CD4-positive, alpha-beta memory T cell (primary cell): Measurements from ENCODE around the gene IFI6. TPM values are rescaled to one million over a fixed set of nuclear protein-coding genes. Genes with fewer than 3 reads are reported as not detected.
A peak's percentile ranks its signal among the peaks of the same experiment; 100 is the strongest.

Source experiments
- CTCF ChIA-PET: fragments of 350-600 bp; sonication (Branson Sonifier 250); formaldehyde crosslinking; loops from one replicate; lab custom pipeline; 2021; ENCODE audit warnings: inconsistent platforms; ENCODE audit not compliant: partially characterized antibody; lab: Charles Lee
- POLR2A ChIA-PET: fragments of 350-600 bp; sonication (Branson Sonifier 250); formaldehyde crosslinking; loops from one replicate; lab custom pipeline; 2021; ENCODE audit not compliant: partially characterized antibody; lab: Charles Lee
- DNase-seq, 5 donors: peaks; one replicate each; pipeline versions ENCODE4 v3.0.0 to v3.0.0-alpha.2; 2020 to 2022; ENCODE audit warnings: mixed read lengths in 1 of 5
- H3K27ac ChIP-seq: one replicate; pipeline ENCODE4 v1.7.0; 2013; ENCODE audit warnings: low read depth, low read length
- H3K27me3 ChIP-seq: 2 replicates; pipeline ENCODE4 v1.7.0; 2013; ENCODE audit warnings: mild to moderate bottlenecking, low read length, moderate library complexity; ENCODE audit not compliant: insufficient read depth
- H3K36me3 ChIP-seq: 2 replicates; pipeline ENCODE4 v1.7.0; 2013; ENCODE audit warnings: mild to moderate bottlenecking, low read length, moderate library complexity; ENCODE audit not compliant: insufficient read depth
- H3K4me1 ChIP-seq: 2 replicates; pipeline ENCODE4 v1.7.0; 2013; ENCODE audit warnings: mild to moderate bottlenecking, low read length, moderate library complexity; ENCODE audit not compliant: insufficient read depth
- H3K4me3 ChIP-seq, 2 donors: one replicate each; pipeline ENCODE4 v1.7.0; 2013; ENCODE audit warnings: low read length in 2 of 2, mild to moderate bottlenecking in 1 of 2
- H3K9me3 ChIP-seq, 2 donors: one replicate each; pipeline ENCODE4 v1.7.0; 2013; ENCODE audit warnings: low read length in 2 of 2, control low read depth in 1 of 2; ENCODE audit not compliant: control insufficient read depth in 1 of 2
- H3K27ac Mint-ChIP-seq, 7 donors: one replicate each; pipeline ENCODE4 v1.8.0; 2020 to 2021; ENCODE audit warnings: mixed read lengths in 7 of 7, mild to moderate bottlenecking in 6 of 7, inconsistent platforms in 3 of 7, moderate library complexity in 3 of 7
- H3K27me3 Mint-ChIP-seq, 2 donors: one replicate each; pipeline ENCODE4 v1.8.0; 2020 to 2021; ENCODE audit warnings: mixed read lengths in 2 of 2
- H3K36me3 Mint-ChIP-seq, 2 donors: one replicate each; pipeline ENCODE4 v1.8.0; 2020 to 2021; ENCODE audit warnings: mixed read lengths in 2 of 2, inconsistent platforms in 1 of 2, mild to moderate bottlenecking in 1 of 2
- H3K4me1 Mint-ChIP-seq, 4 donors: one replicate each; pipeline ENCODE4 v1.8.0; 2020 to 2021; ENCODE audit warnings: mixed read lengths in 4 of 4, mild to moderate bottlenecking in 1 of 4
- H3K4me3 Mint-ChIP-seq, 8 donors: one replicate each; pipeline ENCODE4 v1.8.0; 2020 to 2021; ENCODE audit warnings: mixed read lengths in 8 of 8, mild to moderate bottlenecking in 7 of 8, moderate library complexity in 6 of 8, inconsistent platforms in 3 of 8
- H3K9me3 Mint-ChIP-seq, 8 donors: one replicate each; pipeline ENCODE4 v1.8.0; 2020 to 2021; ENCODE audit warnings: mixed read lengths in 8 of 8, mild to moderate bottlenecking in 5 of 8, inconsistent platforms in 3 of 8, moderate library complexity in 1 of 8
- intact Hi-C: fragments of 100-400 bp; cut with micrococcal nuclease; formaldehyde crosslinking; loops from one replicate; pipeline ENCODE4 v1.15.1; 2023
- polyA plus RNA-seq, 2 donors: library from polyadenylated mRNA; unstranded; fragments of 300-500 nt; fragmentation: Illumina TruSeq; gene quantifications; one replicate each; pipeline ENCODE4 v1.2.3, GENCODE V29; 2021
- total RNA-seq, 2 experiments: library from RNA; stranded (reverse); gene quantifications; one replicate each; pipeline ENCODE4 v1.2.3, GENCODE V29; 2021

Gene IFI6
- total and polyA plus RNA-seq, 4 experiments from 2014 or later, result 23.0 to 139 (median 43.2) TPM

DNA sequence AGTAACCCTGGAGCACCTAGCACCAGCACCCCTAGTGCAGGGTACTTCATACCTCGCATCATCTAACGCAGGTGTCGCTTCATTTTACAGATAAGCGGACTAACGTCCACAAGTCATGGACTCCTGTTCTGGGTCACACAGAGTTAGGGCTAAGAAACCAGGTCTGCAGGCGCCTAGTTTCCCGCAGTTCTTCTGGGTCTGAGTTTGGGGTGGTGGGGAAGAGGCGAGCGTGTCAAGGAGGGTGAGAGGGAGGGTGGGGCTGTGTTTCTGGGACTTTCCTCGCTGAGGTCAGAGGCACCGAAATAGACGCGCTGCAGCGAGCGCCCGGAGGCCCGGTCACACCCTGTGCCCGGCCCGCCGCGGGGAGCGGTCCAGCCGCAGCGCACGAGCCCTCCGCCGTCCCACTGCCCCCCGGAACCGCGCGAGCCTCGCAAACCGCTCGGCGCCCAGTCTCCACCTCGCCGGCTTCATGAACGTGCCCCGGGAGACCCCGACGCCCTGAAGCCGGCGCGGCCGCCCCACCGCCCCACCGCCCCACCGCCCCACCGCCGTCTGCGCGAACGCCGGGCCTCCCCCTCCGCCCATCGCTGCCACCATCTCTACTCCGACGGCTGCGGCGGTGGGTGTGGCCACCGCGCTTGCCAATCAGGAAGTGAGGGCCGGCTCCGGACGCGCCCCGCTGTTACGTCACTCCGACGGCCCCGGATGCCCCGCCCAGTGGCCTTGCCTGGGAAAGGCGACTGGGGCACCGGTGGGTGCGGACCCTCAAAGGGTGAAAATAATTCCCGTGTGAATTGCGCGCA lies 12.3 kb downstream of the IFI6 start:
- H3K4me1 ChIP-seq, result peaks cover 50% of the 10 kb centered on the region
- ChIA-PET POLR2A (interaction anchor here (0.9 to 6.9 kb wide), 13 partner anchors 10 to 137 kb away, joined by 3 to 237 read pairs (median 6); partner anchors contain the start of genes AHDC1 and IFI6), CTCF (interaction anchor here (0.8 to 13.1 kb wide), 6 partner anchors 10 to 53 kb away, joined by 5 to 550 read pairs (median 6); partner anchors contain the start of gene AHDC1)
- H3K4me3 ChIP-seq, result peak overlapping the region in 1 of 2 donors; percentile 57
- H3K9me3 Mint-ChIP-seq, result peaks cover 0 to 2% (median 0%) of the 10 kb centered on the region in 8 donors
- H3K36me3 ChIP-seq, result no peaks in the 10 kb centered on the region
- peaks cover 41 to 54% (median 47%) of the 10 kb centered on the region in 4 donors for H3K4me1 Mint-ChIP-seq
- peaks cover 0 to 7% of the 10 kb centered on the region in 2 donors for H3K36me3 Mint-ChIP-seq
- intact Hi-C loops, result no loop called here
- H3K27ac Mint-ChIP-seq, result peak overlapping the region; percentile 95 to 100 (median 99)
- no peaks in the 10 kb centered on the region for H3K27me3 Mint-ChIP-seq
- H3K9me3 ChIP-seq, result no peaks in the 10 kb centered on the region
- no peaks in the 10 kb centered on the region for H3K27me3 ChIP-seq
- DNase-seq, result peak; percentile 82 to 92 (median 85)
- H3K4me3 Mint-ChIP-seq, result peak overlapping the region; percentile 87 to 97 (median 90)
- peak overlapping the region; percentile 82 for H3K27ac ChIP-seq

DNA sequence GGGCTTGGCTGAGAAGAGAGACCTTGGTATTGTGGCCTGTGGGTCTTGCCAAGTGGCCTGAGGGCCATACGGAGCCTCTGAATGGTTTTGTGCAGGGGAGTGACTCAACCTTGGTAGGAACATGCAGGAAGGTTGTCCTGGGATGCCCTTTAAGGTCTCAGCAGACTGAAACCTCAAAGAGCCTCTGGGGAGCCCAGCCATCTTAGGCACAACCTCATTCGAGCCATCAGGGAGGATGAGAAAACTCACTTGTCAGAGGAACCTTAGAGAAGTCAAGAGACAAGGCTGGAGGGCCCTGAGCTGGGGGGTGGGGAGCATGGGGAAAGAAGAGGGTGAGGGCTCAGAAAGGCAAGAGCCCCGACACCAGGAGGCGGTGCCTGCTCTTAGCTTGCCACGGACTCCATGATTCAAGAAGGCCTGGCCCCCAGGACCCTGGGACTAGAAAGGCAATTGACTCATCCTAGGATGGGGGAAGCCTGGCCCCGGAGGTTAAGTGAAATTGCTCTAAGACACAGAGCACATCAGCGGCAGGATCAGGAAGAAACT lies 13.0 kb downstream of the IFI6 start:
- intact Hi-C loops, result no loop called here

DNA sequence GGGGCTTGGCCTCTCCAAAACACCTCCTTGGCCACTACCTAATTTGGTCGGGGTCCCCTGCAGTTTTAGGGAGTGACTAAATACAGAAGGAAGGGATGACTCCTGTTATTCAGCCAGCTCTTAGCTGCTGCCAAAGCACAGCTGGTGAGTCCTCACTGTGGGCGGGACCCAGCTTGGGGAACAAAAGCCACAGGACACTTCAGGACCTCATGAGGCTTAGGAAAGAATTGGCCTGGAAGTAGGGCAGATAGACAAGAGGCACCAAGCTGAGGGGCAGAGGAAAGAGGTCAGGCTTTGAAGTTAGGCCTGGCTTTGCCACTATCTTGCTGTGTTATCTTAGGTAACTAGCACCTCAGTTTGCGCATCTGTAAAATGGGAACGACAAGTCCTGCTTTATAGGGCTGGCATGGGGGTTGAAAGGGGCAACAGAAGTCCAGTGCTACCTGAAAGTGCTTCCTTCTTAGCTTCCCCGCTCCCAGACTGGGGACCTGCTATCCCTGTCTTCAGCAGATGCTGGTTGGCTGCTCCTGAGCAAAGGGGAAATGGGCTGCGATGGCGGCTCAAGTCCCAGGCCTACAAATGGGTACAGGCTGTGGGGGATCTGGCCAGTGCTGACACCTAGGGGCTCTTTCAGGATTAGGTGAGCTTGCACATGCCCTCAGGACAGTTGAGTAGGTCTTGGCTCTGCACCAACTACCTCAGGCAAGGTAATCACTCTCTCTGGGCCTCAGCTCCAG lies 15.7 kb downstream of the IFI6 start:
- no peak overlapping the region for H3K4me3 ChIP-seq
- no peaks in the 10 kb centered on the region for H3K27me3 Mint-ChIP-seq
- H3K36me3 Mint-ChIP-seq, result peaks cover 0 to 5% of the 10 kb centered on the region in 2 donors
- CTCF ChIA-PET, result interaction anchor here (0.6 to 1.7 kb wide), 4 partner anchors 13 to 147 kb away, joined by 3 to 6 read pairs (median 4); no protein-coding TSS in a partner anchor
- no peaks in the 10 kb centered on the region for H3K27me3 ChIP-seq
- no peaks in the 10 kb centered on the region for H3K36me3 ChIP-seq
- intact Hi-C loops, result no loop called here
- peaks cover 0 to under 1% (median 0%) of the 10 kb centered on the region in 8 donors for H3K9me3 Mint-ChIP-seq
- POLR2A ChIA-PET, result interaction anchor here (1.8 kb wide), 1 partner anchor 38 kb away, joined by 5 read pairs; no protein-coding TSS in a partner anchor
- H3K4me3 Mint-ChIP-seq, result no peak overlapping the region
- peak overlapping the region in 4 of 7 donors; percentile 43 to 72 (median 51) for H3K27ac Mint-ChIP-seq
- peaks cover 24 to 34% (median 29%) of the 10 kb centered on the region in 4 donors for H3K4me1 Mint-ChIP-seq
- H3K9me3 ChIP-seq, result no peaks in the 10 kb centered on the region
- H3K4me1 ChIP-seq, result peaks cover 26% of the 10 kb centered on the region
- H3K27ac ChIP-seq, result no peak overlapping the region
- DNase-seq, result no peak

More for the DNA sequence above, 13.0 kb downstream of the IFI6 start:
- ChIA-PET POLR2A (interaction anchor here (0.9 to 1.9 kb wide), 7 partner anchors 9 to 102 kb away, joined by 3 to 7 read pairs (median 4); partner anchors contain the start of gene IFI6), CTCF (interaction anchor here (0.6 to 1.6 kb wide), 5 partner anchors 10 to 53 kb away, joined by 3 to 6 read pairs (median 5); no protein-coding TSS in a partner anchor)
- DNase-seq, result peak in 1 of 5 donors; percentile 57
- peaks cover 0 to 7% of the 10 kb centered on the region in 2 donors for H3K36me3 Mint-ChIP-seq
- peak overlapping the region; percentile 81 to 92 (median 86) for H3K4me3 Mint-ChIP-seq
- Histone ChIP-seq H3K4me1 (peaks cover 50% of the 10 kb centered on the region), H3K36me3 (no peaks in the 10 kb centered on the region), H3K9me3 (no peaks in the 10 kb centered on the region), H3K27ac (peak overlapping the region; percentile 82), H3K27me3 (no peaks in the 10 kb centered on the region), H3K4me3 (peak overlapping the region in 1 of 2 donors; percentile 57)
- no peaks in the 10 kb centered on the region for H3K27me3 Mint-ChIP-seq
- peaks cover 0 to 2% (median 0%) of the 10 kb centered on the region in 8 donors for H3K9me3 Mint-ChIP-seq
- H3K27ac Mint-ChIP-seq, result peak overlapping the region; percentile 95 to 99 (median 98)
- peaks cover 41 to 54% (median 47%) of the 10 kb centered on the region in 4 donors for H3K4me1 Mint-ChIP-seq

- no peaks in the 10 kb centered on the region for H3K27me3 ChIP-seq
- Mint-ChIP-seq H3K27me3 (no peaks in the 10 kb centered on the region), H3K27ac (peak overlapping the region; percentile 22 to 92 (median 75)), H3K9me3 (no peaks in the 10 kb centered on the region), H3K4me3 (peak overlapping the region in 1 of 8 donors; percentile 57), H3K4me1 (peaks cover 19 to 29% (median 24%) of the 10 kb centered on the region in 4 donors), H3K36me3 (peaks cover 0 to 5% of the 10 kb centered on the region in 2 donors)
- DNase-seq, result no peak
- intact Hi-C loops, result no loop called here
- ChIA-PET CTCF (interaction anchor here (1.6 to 1.7 kb wide), 2 partner anchors 47 to 49 kb away, joined by 4 to 6 read pairs; no protein-coding TSS in a partner anchor), POLR2A (no interaction called here)
- no peaks in the 10 kb centered on the region for H3K36me3 ChIP-seq
- no peak overlapping the region for H3K4me3 ChIP-seq
- no peaks in the 10 kb centered on the region for H3K9me3 ChIP-seq
- H3K4me1 ChIP-seq, result peaks cover 22% of the 10 kb centered on the region
- no peak overlapping the region for H3K27ac ChIP-seq
Measured at GRCh38 chr1:27655151-27655937, 16.6 kb downstream of the IFI6 start.

DNA sequence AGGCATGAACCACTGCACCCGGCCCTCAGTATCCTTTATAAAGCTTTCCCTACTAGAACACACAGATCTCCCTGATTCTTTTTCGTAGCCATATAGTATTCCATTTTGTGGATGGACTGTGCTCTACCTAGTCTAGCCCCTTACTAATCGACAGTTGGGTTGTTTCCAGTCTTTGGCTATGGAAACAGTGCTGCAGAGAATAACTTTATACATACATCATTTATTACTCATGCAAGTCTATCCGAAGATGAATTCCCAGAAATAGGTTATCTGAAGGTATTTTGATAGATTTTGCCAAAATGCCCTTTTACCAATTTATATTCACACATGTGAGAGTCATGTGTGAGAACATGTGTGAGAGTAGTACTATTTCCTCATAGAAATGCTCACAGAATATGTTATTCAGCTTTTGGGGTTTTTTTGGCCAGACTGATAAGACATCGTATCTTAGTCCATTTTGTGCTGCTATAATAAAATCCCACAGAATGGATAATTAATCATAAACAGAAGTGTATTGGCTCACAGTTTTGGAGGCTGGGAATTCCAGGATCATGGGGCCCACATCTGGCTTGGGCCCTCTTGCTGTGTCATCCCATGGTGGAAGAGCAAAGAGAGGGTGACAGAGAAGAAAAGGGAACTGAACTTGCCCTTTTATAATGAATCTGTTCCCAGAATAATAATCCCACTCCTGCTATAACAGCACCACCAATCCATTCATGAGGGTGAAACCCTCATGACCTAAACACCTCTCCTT lies 19.7 kb downstream of the IFI6 start:
- intact Hi-C loops, result no loop called here
- H3K9me3 Mint-ChIP-seq, result no peaks in the 10 kb centered on the region
- DNase-seq, result no peak
- H3K4me3 ChIP-seq, result no peak overlapping the region
- CTCF ChIA-PET, result interaction anchor here (1.7 kb wide), 1 partner anchor 10 kb away, joined by 5 read pairs; no protein-coding TSS in a partner anchor
- H3K27me3 ChIP-seq, result no peaks in the 10 kb centered on the region
- peak overlapping the region in 1 of 7 donors; percentile 15 for H3K27ac Mint-ChIP-seq
- H3K36me3 ChIP-seq, result no peaks in the 10 kb centered on the region
- H3K4me3 Mint-ChIP-seq, result no peak overlapping the region
- POLR2A ChIA-PET, result no interaction called here
- H3K4me1 Mint-ChIP-seq, result peaks cover 5 to 14% (median 12%) of the 10 kb centered on the region in 4 donors
- no peaks in the 10 kb centered on the region for H3K36me3 Mint-ChIP-seq
- no peaks in the 10 kb centered on the region for H3K27me3 Mint-ChIP-seq
- no peak overlapping the region for H3K27ac ChIP-seq
- peaks cover 8% of the 10 kb centered on the region for H3K4me1 ChIP-seq
- H3K9me3 ChIP-seq, result no peaks in the 10 kb centered on the region
